H9 (cell line): ENCODE measurements around the gene SLC17A9. TPM values are rescaled to one million over a fixed set of nuclear protein-coding genes. Genes with fewer than 3 reads are reported as not detected.

Experiments
- DNase-seq: peaks from one replicate; pipeline ENCODE4 v3.0.0-alpha.2; 2017
- H2AFZ ChIP-seq: one replicate; pipeline ENCODE4 v1.6.1; 2013; ENCODE audit warnings: mild to moderate bottlenecking, low read length, control low read depth, moderate library complexity
- H2AK5ac ChIP-seq: 2 replicates; pipeline ENCODE4 v1.6.1; 2013; ENCODE audit warnings: low read length, control low read depth, mixed read lengths; ENCODE audit not compliant: insufficient read length
- H2BK120ac ChIP-seq: one replicate; pipeline ENCODE4 v1.6.1; 2013; ENCODE audit warnings: low read depth, mild to moderate bottlenecking, low read length, control low read depth, inconsistent platforms; ENCODE audit not compliant: poor library complexity, severe bottlenecking
- H2BK12ac ChIP-seq: 2 replicates; pipeline ENCODE4 v1.6.1; 2013; ENCODE audit warnings: low read length, control low read depth, mixed read lengths, low read depth; ENCODE audit not compliant: insufficient read length
- H2BK15ac ChIP-seq: 2 replicates; pipeline ENCODE4 v1.6.1; 2013; ENCODE audit warnings: low read depth, low read length, control low read depth
- H2BK20ac ChIP-seq: one replicate; pipeline ENCODE4 v1.6.1; 2013; ENCODE audit warnings: low read depth, mild to moderate bottlenecking, low read length, control low read depth, inconsistent platforms; ENCODE audit not compliant: poor library complexity, severe bottlenecking
- H2BK5ac ChIP-seq: 2 replicates; pipeline ENCODE4 v1.6.1; 2013; ENCODE audit warnings: low read length, control low read depth, mixed read lengths; ENCODE audit not compliant: insufficient read length
- H3K14ac ChIP-seq: 2 replicates; pipeline ENCODE4 v1.6.1; 2013; ENCODE audit warnings: low read length, control low read depth; ENCODE audit not compliant: insufficient read depth
- H3K18ac ChIP-seq: 2 replicates; pipeline ENCODE4 v1.6.1; 2013; ENCODE audit warnings: low read depth, mild to moderate bottlenecking, mixed read lengths, low read length, control low read depth; ENCODE audit not compliant: insufficient read length
- H3K23ac ChIP-seq: 2 replicates; pipeline ENCODE4 v1.6.1; 2013; ENCODE audit warnings: low read length, control low read depth, mixed read lengths, low read depth; ENCODE audit not compliant: insufficient read length
- H3K23me2 ChIP-seq: 2 replicates; pipeline ENCODE4 v1.6.1; 2013; ENCODE audit warnings: low read depth, mild to moderate bottlenecking, mixed read lengths, low read length, control low read depth; ENCODE audit not compliant: insufficient read length, poor library complexity, severe bottlenecking
- H3K27ac ChIP-seq: 2 replicates; pipeline ENCODE4 v1.5.1; 2013; ENCODE audit warnings: low read length, control low read depth, mixed read lengths, low read depth; ENCODE audit not compliant: insufficient read length
- H3K27me3 ChIP-seq: 2 replicates; pipeline ENCODE4 v1.6.1; 2013; ENCODE audit warnings: low read length, control low read depth, inconsistent platforms; ENCODE audit not compliant: insufficient read depth
- H3K4ac ChIP-seq: 2 replicates; pipeline ENCODE4 v1.6.1; 2013; ENCODE audit warnings: low read depth, mild to moderate bottlenecking, control low read depth, inconsistent platforms, low read length, moderate library complexity
- H3K4me1 ChIP-seq: 2 replicates; pipeline ENCODE4 v1.6.1; 2013; ENCODE audit warnings: low read length, control low read depth, inconsistent platforms; ENCODE audit not compliant: insufficient read depth
- H3K4me2 ChIP-seq: 2 replicates; pipeline ENCODE4 v1.6.1; 2013; ENCODE audit warnings: low read length, control low read depth, mixed read lengths; ENCODE audit not compliant: insufficient read length, insufficient read depth
- H3K56ac ChIP-seq: 2 replicates; pipeline ENCODE4 v1.6.1; 2013; ENCODE audit warnings: low read depth, mild to moderate bottlenecking, mixed read lengths, low read length, control low read depth; ENCODE audit not compliant: insufficient read length
- H3K79me1 ChIP-seq: 2 replicates; pipeline ENCODE4 v1.6.1; 2013; ENCODE audit warnings: low read depth, mild to moderate bottlenecking, moderate library complexity, low read length, control low read depth, inconsistent platforms; ENCODE audit not compliant: insufficient read depth, poor library complexity, severe bottlenecking
- H3K79me2 ChIP-seq: 2 replicates; pipeline ENCODE4 v1.6.1; 2013; ENCODE audit warnings: low read length, control low read depth, inconsistent platforms; ENCODE audit not compliant: insufficient read depth
- H3K9ac ChIP-seq: 2 replicates; pipeline ENCODE4 v1.6.1; 2013; ENCODE audit warnings: low read length, control low read depth, mixed read lengths; ENCODE audit not compliant: insufficient read length; ENCODE audit errors: extremely low read depth
- H3K9me3 ChIP-seq: one replicate; pipeline ENCODE4 v1.6.1; 2013; ENCODE audit warnings: low read depth, low read length, inconsistent platforms; ENCODE audit not compliant: control insufficient read depth
- H3T11ph ChIP-seq: one replicate; pipeline ENCODE4 v1.6.1; 2013; ENCODE audit warnings: mild to moderate bottlenecking, low read length, control low read depth, inconsistent platforms
- H4K20me1 ChIP-seq: one replicate; pipeline ENCODE4 v1.6.1; 2013; ENCODE audit not compliant: control insufficient read depth, insufficient read length, insufficient read depth
- H4K5ac ChIP-seq: 2 replicates; pipeline ENCODE4 v1.6.1; 2013; ENCODE audit warnings: low read depth, mild to moderate bottlenecking, mixed read lengths, low read length, control low read depth; ENCODE audit not compliant: insufficient read length
- H4K8ac ChIP-seq: replicated peaks from 2 replicates; pipeline ENCODE4 v1.6.1; 2013; ENCODE audit warnings: low read length, control low read depth, mixed read lengths, low read depth; ENCODE audit not compliant: insufficient read length
- H4K91ac ChIP-seq: 2 replicates; pipeline ENCODE4 v1.6.1; 2013; ENCODE audit warnings: low read depth, mild to moderate bottlenecking, moderate library complexity, mixed read lengths, low read length, control low read depth; ENCODE audit not compliant: insufficient read length
- H3K27ac Mint-ChIP-seq, 3 experiments: 2 replicates in 2 of 3; 3 replicates in 1 of 3; pipeline ENCODE4 v1.8.0; 2020 to 2021; ENCODE audit warnings: mixed read lengths in 3 of 3, mild to moderate bottlenecking in 1 of 3, moderate library complexity in 1 of 3
- H3K27me3 Mint-ChIP-seq: 2 replicates; pipeline ENCODE4 v1.8.0; 2021; ENCODE audit warnings: low read depth, mild to moderate bottlenecking, moderate library complexity, mixed read lengths
- H3K36me3 Mint-ChIP-seq, 3 experiments: 2 replicates in 2 of 3; 3 replicates in 1 of 3; pipeline ENCODE4 v1.8.0; 2020 to 2021; ENCODE audit warnings: low read depth in 3 of 3, mixed read lengths in 3 of 3; ENCODE audit not compliant: insufficient read depth in 1 of 3
- H3K4me1 Mint-ChIP-seq, 2 experiments: 2 replicates each; pipeline ENCODE4 v1.8.0; 2020; ENCODE audit warnings: mixed read lengths in 2 of 2
- H3K4me3 Mint-ChIP-seq, 2 experiments: 2 replicates in 1 of 2; 3 replicates in 1 of 2; pipeline ENCODE4 v1.8.0; 2020 to 2021; ENCODE audit warnings: mild to moderate bottlenecking in 2 of 2, mixed read lengths in 2 of 2, moderate library complexity in 1 of 2
- H3K9me3 Mint-ChIP-seq, 2 experiments: 2 replicates in 1 of 2; 3 replicates in 1 of 2; pipeline ENCODE4 v1.8.0; 2020; ENCODE audit warnings: mild to moderate bottlenecking in 2 of 2, mixed read lengths in 2 of 2, moderate library complexity in 1 of 2
- WGBS: extraction: QIAGEN DNeasy Blood & Tissue Kit; methylation state at CpG from one replicate; pipeline ENCODE4 v1.1.7; 2013; ENCODE audit warnings: missing lambda C conversion rate, low lambda C conversion rate, mixed read lengths; ENCODE audit not compliant: insufficient read length; ENCODE audit errors: extremely low coverage; 5-methylcytosine and 5-hydroxymethylcytosine counted together
- total RNA-seq: library from RNA; stranded (reverse); gene quantifications from 2 replicates; pipeline ENCODE4 v1.2.1, GENCODE V29; 2021
- TF ChIP-seq, protein P1 (sequence below): fragments of 200-600 bp; sonication (generic); conservative IDR thresholded peaks from 3 replicates; pipeline ENCODE4 v1.8.0; 2021; ENCODE audit warnings: antibody characterized with exemption, mild to moderate bottlenecking

Gene SLC17A9
- total RNA-seq, 1 experiment from 2014 or later: 20.9 TPM

DNA sequence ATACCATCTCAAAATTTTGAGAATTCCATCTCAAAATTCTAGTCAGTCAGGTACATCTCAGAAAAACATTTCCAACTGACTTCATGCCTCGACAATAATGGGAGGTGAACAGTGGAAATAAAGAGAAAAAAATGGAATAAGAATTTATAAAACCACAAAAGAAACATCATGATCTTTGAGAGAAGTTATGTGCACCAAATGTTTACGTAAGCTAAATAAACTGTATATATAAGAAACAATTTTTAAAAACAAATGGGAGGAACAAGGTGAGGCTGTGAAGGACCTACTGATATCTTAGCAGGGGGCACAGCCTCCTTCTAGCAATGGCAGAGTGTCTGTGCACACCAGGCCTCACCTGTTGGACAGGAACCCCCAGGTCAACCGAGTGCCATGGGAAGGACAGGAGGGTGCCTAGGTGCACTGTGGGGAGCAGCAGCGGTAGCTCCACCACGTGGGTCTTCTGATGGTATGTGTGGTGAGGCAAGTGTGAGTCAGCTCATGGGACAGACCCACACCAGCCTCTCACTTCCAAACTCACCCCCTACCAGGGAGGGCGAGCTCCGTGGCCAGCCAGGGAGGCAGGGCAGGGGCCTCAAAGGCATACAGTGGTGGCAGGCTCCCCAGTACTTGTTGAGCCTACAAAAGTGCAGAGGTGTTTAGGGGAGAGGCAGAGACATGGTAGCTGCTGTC is 49.4 kb upstream of the SLC17A9 start:
- WGBS: no CpG with 5 or more reads among the region's 7 CpGs
- no peaks in the 10 kb centered on the region for H3K27me3 Mint-ChIP-seq
- Histone ChIP-seq H2BK20ac (no peak overlapping the region), H2AFZ (no peak overlapping the region), H3K9me3 (no peaks in the 10 kb centered on the region), H3K56ac (no peak overlapping the region), H4K8ac (no peak overlapping the region), H3K9ac (no peak overlapping the region), H3K79me1 (peaks cover 2% of the 10 kb centered on the region), H3K18ac (no peak overlapping the region), H2BK5ac (no peak overlapping the region), H3K23me2 (no peaks in the 10 kb centered on the region), H2AK5ac (no peak overlapping the region), H2BK120ac (no peak overlapping the region), H4K20me1 (peaks cover 2% of the 10 kb centered on the region), H3K4ac (no peak overlapping the region), H3T11ph (no peak overlapping the region), H3K23ac (no peak overlapping the region), H2BK12ac (no peak overlapping the region), H3K14ac (no peak overlapping the region), H2BK15ac (no peak overlapping the region), H3K4me1 (no peaks in the 10 kb centered on the region; the same call in 1 of the 2 replicates), H3K27ac (no peak overlapping the region), H4K91ac (no peak overlapping the region), H4K5ac (no peak overlapping the region), H3K79me2 (no peaks in the 10 kb centered on the region), H3K27me3 (no peaks in the 10 kb centered on the region), H3K4me2 (no peak overlapping the region)
- H3K27ac Mint-ChIP-seq: no peak overlapping the region
- TF ChIP-seq, protein P1, sequence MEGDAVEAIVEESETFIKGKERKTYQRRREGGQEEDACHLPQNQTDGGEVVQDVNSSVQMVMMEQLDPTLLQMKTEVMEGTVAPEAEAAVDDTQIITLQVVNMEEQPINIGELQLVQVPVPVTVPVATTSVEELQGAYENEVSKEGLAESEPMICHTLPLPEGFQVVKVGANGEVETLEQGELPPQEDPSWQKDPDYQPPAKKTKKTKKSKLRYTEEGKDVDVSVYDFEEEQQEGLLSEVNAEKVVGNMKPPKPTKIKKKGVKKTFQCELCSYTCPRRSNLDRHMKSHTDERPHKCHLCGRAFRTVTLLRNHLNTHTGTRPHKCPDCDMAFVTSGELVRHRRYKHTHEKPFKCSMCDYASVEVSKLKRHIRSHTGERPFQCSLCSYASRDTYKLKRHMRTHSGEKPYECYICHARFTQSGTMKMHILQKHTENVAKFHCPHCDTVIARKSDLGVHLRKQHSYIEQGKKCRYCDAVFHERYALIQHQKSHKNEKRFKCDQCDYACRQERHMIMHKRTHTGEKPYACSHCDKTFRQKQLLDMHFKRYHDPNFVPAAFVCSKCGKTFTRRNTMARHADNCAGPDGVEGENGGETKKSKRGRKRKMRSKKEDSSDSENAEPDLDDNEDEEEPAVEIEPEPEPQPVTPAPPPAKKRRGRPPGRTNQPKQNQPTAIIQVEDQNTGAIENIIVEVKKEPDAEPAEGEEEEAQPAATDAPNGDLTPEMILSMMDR: no peak
- no peak overlapping the region for H3K4me3 Mint-ChIP-seq
- DNase-seq: no peak
- peaks cover 33 to 34% of the 10 kb centered on the region in 2 experiments for H3K4me1 Mint-ChIP-seq
- H3K36me3 Mint-ChIP-seq: peaks cover 50 to 67% (median 62%) of the 10 kb centered on the region in 3 experiments
- no peaks in the 10 kb centered on the region; a peak in 1 of 5 replicates for H3K9me3 Mint-ChIP-seq
